GM21447 (cell line): ENCODE results near the gene RPS19.
"Not testable (repeated sequence)": the region's sequence is repeated elsewhere in the genome, so short reads cannot be mapped to it uniquely, and the experiment has no call there.

Source experiments
- ATAC-seq: cut with Tn5 transposase; IDR thresholded peaks from one replicate; pipeline ENCODE4 v1.9.1; 2021; ENCODE audit not compliant: unreplicated experiment

Gene RPS19

DNA sequence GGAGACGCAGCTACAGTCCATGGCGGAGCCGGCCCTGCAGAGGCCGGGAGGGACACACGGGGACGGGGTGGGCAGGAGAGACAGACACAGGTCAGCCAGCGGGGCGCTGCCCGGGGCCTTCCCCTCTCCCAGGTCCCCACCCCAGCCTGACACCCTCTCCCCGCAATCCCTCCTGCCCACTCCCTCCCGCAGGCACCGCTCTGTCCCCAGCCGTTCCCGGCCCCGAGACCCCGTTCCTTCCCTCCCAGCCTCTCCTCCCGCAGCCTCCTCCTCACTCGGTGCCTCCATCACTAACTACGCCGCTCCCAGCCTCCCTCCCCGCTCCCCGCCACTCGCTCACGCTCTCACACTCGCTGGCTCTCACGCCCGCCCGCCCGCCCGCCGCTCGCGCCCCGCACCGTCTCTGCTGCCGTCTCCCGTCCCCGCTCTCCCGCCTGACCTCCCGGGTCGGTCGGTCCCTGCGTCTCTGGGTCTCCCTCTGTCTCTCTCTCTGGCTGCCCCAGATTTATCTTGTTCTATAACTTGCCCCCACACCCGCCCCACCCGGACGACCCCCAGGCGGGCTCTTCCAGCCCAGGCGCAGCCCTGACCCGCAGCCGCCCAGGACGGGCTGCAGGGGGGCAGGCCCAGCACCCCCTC is 53.0 kb downstream of the RPS19 start:
- ATAC-seq = no peak

- ATAC-seq = no peak
These were observed 53.7 kb downstream of the RPS19 start for GRCh38 chr19:41913538-41914423.

DNA sequence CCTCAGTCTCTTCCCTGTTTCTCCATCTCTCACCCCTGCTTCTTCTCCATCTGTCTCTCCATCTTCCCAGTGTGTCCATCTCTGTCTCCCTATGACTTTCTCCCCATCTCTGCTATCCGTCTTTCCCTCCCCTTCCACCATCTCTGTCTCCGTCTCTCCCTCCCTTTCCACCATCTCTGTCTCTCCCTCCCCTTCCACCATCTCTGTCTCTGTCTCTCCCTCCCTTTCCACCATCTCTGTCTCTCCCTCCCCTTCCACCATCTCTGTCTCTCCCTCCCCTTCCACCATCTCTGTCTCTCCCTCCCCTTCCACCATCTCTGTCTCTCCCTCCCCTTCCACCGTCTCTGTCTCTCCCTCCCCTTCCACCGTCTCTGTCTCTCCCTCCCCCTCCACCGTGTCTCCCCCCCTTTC is 54.4 kb downstream of the RPS19 start:
- not testable (repeated sequence) for ATAC-seq

- ATAC-seq = no peak
These were observed 55.1 kb downstream of the RPS19 start for GRCh38 chr19:41915021-41915775.

DNA sequence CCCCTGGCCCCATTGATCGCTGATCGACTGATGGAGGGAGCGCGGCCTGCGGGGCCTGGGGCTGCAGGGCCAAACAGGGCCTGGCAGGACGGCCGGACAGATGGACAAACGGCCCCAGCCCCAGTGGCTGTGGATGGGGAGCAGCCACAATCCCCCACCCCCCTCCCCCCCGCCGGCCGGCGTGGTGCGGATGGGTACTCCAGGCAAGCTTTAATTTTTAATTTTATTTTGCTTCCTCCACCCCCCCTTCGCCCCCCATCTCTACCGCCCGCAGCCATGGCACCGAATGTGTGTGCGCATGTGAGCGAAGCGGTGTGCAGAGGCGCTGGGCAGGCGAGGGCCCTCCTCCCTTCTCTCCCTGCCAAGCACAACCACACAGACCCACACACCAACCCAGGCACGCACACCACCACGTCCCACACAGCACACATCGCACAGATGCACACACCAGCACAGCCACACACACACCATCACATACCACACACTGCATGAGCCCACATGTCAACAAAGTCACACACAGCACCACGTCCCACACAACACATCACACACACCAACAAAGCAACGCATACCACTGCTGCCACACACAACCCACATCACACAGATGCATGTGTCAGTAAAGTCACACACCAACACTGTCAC is 55.8 kb downstream of the RPS19 start:
- no peak for ATAC-seq

GRCh38 chr19:41917676-41918075 is 57.6 kb downstream of the RPS19 start:
- ATAC-seq = no peak

DNA sequence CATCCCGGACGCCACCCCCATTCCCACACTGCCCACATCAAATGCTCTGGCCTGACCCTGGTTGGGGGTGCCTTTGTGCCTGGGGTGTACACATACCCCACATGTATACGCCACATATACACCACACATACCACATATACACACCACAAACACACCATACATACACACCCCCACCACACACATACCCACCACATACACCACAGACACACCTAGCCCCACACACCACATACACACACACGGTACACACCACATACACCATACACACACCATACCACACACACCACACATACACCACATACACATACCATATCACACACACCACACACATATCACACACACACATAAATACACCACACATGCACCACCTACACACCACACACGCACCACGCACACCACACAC is 58.0 kb downstream of the RPS19 start:
- no peak for ATAC-seq

DNA sequence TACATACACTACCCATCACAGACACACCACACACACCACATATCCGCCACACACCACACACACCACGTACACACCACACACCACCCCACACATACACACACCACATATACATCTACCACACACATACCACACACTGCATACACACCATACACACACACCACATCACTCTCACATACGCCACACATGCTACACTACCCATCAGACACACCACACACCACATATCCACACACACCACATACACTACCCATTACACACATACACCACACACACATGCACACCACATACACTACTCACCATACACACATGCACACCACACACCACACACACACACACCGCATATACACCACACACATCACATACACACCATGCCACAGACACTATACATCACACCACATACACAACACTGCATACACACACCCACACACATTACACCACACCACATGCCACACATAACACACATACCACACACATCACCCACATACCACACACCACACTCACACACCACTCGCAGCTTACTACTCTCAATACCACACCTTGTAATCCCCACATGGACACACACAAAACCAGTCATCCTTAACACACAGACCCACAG is 58.7 kb downstream of the RPS19 start:
- ATAC-seq = no peak

DNA sequence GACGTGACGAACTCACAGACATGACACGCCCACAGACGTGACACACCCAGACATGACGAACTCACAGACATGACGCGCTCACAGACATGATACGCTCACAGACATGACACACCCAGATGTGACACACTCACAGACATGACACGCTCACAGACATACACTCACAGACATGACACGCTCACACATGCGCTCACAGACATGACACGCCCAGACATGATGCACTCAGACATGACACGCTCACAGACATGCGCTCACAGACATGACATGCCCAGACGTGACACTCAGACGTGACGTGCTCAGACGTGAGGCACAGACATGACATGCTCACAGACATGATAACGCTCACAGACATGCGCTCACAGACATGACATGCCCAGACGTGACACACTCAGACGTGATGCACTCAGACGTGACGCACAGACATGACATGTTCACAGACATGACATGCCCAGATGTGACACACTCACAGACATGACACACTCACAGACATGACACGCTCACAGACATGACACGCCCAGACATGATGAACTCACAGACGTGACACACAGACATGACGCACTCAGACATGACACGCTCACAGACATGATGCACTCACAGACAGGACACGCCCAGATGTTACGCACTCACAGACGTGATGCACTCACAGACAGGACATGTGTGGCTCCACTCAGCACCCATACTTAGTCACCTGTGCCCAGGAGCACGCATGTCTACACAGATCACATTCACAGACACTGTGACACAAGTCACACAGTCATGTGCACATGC is 60.1 kb downstream of the RPS19 start:
- no peak for ATAC-seq

DNA sequence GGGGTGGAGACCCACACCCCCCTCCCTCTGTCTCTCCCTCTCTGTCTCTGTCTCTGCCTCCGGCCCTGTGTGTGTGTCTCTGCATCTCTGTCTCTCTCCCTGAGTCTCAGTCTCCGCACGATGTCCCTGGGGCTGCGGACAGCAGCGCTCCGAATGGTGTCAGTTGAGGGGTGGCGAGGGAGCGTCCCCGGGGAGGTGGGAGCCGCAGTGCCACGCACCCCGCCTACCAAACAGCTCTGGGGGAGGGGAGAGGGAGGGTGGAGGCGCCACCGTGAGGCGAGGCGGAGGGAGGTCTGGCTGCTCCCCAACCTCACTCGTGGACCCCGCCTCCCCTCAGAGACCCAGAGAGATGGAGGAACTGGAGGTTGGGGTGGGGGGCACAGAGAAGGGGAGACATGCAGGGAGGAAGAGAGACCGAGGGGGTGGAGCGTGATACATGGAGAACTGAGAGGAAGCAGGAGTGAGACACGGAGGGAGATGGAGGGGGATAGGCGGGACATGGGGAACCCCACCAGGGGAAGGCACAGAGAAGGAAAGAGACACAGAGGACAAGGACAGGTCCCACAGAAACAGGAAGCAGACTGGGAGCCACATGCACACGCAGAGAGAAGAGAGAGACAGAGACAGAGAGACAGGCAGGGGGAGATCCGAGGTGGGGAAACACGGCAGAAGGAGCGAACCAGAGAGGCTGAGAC is 61.0 kb downstream of the RPS19 start:
- no peak for ATAC-seq

DNA sequence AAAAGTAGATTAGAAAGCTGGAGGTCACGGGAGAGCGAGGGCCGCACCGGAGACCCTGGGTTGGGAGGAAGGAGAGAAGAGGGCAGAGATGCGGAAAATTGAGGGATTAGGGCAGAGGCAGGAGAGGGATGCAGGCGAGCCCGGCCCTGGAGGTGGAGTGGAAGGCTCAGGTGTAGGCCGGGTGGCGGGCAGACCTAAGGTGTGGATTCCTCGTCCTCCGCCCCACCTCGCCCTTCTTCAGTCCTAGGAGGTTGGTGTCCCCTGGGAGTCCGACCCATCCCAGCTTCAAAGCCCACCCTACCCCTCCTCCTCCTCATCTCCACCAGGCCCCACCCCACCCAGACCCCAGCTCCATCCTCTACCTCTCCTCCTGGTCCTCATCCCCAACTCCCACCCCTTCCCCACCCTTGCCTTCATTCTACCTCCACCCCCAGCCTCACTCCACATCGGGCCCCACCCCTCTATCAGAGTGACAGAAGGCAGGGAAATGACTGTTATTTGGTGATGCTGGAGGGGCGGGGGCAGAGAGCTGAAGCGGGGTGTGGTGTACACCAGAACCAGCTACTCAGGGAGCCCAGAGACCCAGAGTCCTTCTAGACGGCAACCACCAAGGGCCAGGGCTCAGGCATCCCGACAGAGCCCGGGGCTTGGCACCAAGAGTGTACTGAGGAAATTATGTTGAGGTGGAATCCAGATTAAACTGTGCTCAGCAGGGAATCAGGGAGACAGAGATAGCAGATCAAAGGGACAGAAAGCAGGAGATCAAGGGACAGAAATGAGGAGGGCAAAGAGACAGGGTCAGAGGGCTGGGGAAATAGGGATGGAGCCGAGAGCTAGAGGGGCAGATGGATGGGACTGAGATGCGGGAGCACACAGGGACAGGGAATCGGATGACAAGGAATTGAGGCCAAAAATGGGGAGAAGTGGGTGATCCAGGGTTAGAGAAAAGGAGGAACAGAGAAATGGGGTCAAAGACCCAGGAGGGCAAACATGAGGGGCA is 61.8 kb downstream of the RPS19 start:
- no peak for ATAC-seq
